ENCODE data around the gene THSD7A. TPM values are rescaled to one million over a fixed set of nuclear protein-coding genes. Genes with fewer than 3 reads are reported as not detected.

The THSD7A gene
- total and polyA plus RNA-seq, 2 of the 8 experiments (the other 6 are each of a cell fraction or from before 2014, with no cell fraction given) = 0.44 to 1.2 TPM

DNA sequence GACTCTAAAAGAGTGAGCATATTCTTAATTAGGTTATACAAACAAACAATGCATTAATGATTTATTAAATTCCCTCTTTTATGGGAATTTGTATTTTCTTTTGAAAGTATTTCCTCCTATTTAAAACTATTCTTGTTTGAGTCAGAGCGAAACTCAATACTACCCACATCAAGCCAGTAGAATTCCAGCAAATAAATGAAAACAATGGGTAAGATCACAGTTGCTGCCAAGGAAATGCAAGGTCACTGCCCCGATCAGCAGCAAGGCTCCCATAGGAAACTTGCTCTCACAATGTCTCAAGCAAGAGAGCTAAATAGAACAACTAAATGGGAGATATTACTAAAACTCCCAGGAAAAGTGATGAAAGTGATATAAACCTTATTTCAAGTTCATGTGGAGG is 206.3 kb downstream of the THSD7A start:
- CTCF ChIA-PET (ENCODE audit: partially characterized antibody) = interaction anchor here (0.6 kb wide), 1 partner anchor 10 kb away, joined by 3 read pairs; no protein-coding TSS in a partner anchor
- Histone ChIP-seq H3K9ac (replicated peaks in 1 of 4; ENCODE audit: extremely low read depth in 1 of 4, low read depth in 3 of 4, low read length in 3 of 4) (no peak overlapping the region), H2BK5ac (ENCODE audit: low read depth, low read length) (no peak overlapping the region), H3K14ac (ENCODE audit: insufficient read length) (no peak overlapping the region), H3K79me2 (ENCODE audit: control insufficient read depth in 1 of 2, insufficient read depth in 2 of 2, low read length in 2 of 2) (no peaks in the 10 kb centered on the region), H4K20me1 (replicated peaks in 1 of 2; ENCODE audit: control insufficient read depth in 1 of 2, insufficient read depth in 2 of 2, low read length in 2 of 2) (no peaks in the 10 kb centered on the region), H4K8ac (ENCODE audit: extremely low read depth, insufficient read depth, low read length) (no peak overlapping the region), H3K23ac (ENCODE audit: insufficient read length) (no peak overlapping the region), H4K5ac (ENCODE audit: insufficient read length, low read depth, low read length) (no peak overlapping the region), H2BK15ac (ENCODE audit: low read length) (no peak overlapping the region), H3K36me3 (ENCODE audit: control insufficient read depth in 2 of 4, insufficient read depth in 4 of 4, low read length in 3 of 4) (no peaks in the 10 kb centered on the region), H3K4me3 (ENCODE audit: extremely low read depth in 1 of 4, insufficient read depth in 2 of 4, low read depth in 3 of 4, low read length in 4 of 4) (no peak overlapping the region), H2BK120ac (replicated peaks; ENCODE audit: low read depth, low read length) (no peak overlapping the region), H3K4ac (replicated peaks; ENCODE audit: insufficient read length, low read depth, low read length) (no peak overlapping the region), H3K4me1 (replicated peaks in 1 of 4; ENCODE audit: control insufficient read depth in 3 of 4, insufficient read depth in 4 of 4, low read length in 3 of 4) (peaks cover 0 to 3% (median 0%) of the 10 kb centered on the region in 4 experiments; a peak in 1 of 7 replicates), H3K4me2 (ENCODE audit: insufficient read depth in 1 of 2, low read depth in 2 of 2, low read length in 2 of 2) (no peak overlapping the region), H3K79me1 (ENCODE audit: low read depth, low read length) (no peaks in the 10 kb centered on the region), H2AFZ (ENCODE audit: low read length) (no peak overlapping the region), H3K56ac (replicated peaks; ENCODE audit: insufficient read length, low read depth, low read length) (no peak overlapping the region), H3K18ac (ENCODE audit: extremely low read depth, low read length) (no peak overlapping the region), H2AK5ac (ENCODE audit: low read depth, low read length) (no peak overlapping the region), H3K23me2 (ENCODE audit: low read depth, low read length) (no peaks in the 10 kb centered on the region), H3K27ac (ENCODE audit: low read depth, low read length) (no peak overlapping the region), H4K91ac (replicated peaks; ENCODE audit: insufficient read length, low read length) (no peak overlapping the region), H3K27me3 (replicated peaks in 1 of 4; ENCODE audit: control insufficient read depth in 3 of 4, extremely low read depth in 1 of 4, insufficient read depth in 3 of 4, low read length in 3 of 4) (no peaks in the 10 kb centered on the region), H2BK20ac (ENCODE audit: low read length) (no peak overlapping the region), H3K9me3 (ENCODE audit: insufficient read depth in 2 of 2, low read depth in 1 of 2, low read length in 1 of 2) (no peaks in the 10 kb centered on the region), H2BK12ac (ENCODE audit: low read depth, low read length) (no peak overlapping the region)
- WGBS, 2 experiments (ENCODE audit: extremely low coverage in 1 of 2, insufficient coverage in 1 of 2, insufficient read length in 1 of 2, insufficient replicate concordance in 2 of 2, low coverage in 1 of 2, low lambda C conversion rate in 2 of 2, missing lambda C conversion rate in 1 of 2) = 66% methylated on average over 2 of the region's 2 CpGs; no CpG with 5 or more reads in 1 of the 2 experiments
- POLR2A ChIA-PET (ENCODE audit: partially characterized antibody) = no interaction called here
- FAIRE-seq (peak; percentile 73), DNase-seq (ENCODE audit: low read depth in 1 of 2, low spot score in 2 of 2) (no peak)
- TF ChIP-seq EGR1 (IDR thresholded peaks at IDR 0.05; ENCODE audit: borderline replicate concordance, low read depth, low read length) (no peak), RBBP5 (IDR thresholded peaks at IDR 0.05; ENCODE audit: borderline replicate concordance, low read depth, low read length) (no peak), BRCA1 (IDR thresholded peaks at IDR 0.05; ENCODE audit: low read depth, low read length) (no peak), POLR2AphosphoS5 (IDR thresholded peaks at IDR 0.05; ENCODE audit: low read depth, low read length) (no peak), SP2 (IDR thresholded peaks at IDR 0.05; ENCODE audit: low read length) (no peak), EZH2 (IDR thresholded peaks at IDR 0.05; ENCODE audit: low read depth, low read length, severe bottlenecking) (no peak), PHF8 (conservative IDR thresholded peaks at IDR 0.05; ENCODE audit: low read depth, low read length) (no peak), TBP (IDR thresholded peaks at IDR 0.05; ENCODE audit: low read depth, low read length) (no peak), CREB1 (IDR thresholded peaks at IDR 0.05) (no peak), FOSL1 (IDR thresholded peaks at IDR 0.05; ENCODE audit: insufficient read depth, low read depth, low read length) (no peak), BCL11A (IDR thresholded peaks at IDR 0.05; ENCODE audit: low read depth in 2 of 2, low read length in 2 of 2) (no peak), TAF7 (optimal IDR thresholded peaks at IDR 0.05; ENCODE audit: borderline replicate concordance, low read depth, low read length) (no peak), CBX5 (IDR thresholded peaks at IDR 0.05; ENCODE audit: low read depth, low read length) (no peak), RXRA (IDR thresholded peaks at IDR 0.05; ENCODE audit: insufficient read depth, low read depth, low read length) (no peak)

All from H1 (cell line).